ENCODE data around the gene TMEM120B. TPM values are rescaled to one million over a fixed set of nuclear protein-coding genes. Genes with fewer than 3 reads are reported as not detected.

Gene TMEM120B
- total and polyA plus RNA-seq, 2 of the 13 experiments (the other 11 are each of a cell fraction or from before 2014, with no cell fraction given): 7.1 to 12.9 TPM

DNA sequence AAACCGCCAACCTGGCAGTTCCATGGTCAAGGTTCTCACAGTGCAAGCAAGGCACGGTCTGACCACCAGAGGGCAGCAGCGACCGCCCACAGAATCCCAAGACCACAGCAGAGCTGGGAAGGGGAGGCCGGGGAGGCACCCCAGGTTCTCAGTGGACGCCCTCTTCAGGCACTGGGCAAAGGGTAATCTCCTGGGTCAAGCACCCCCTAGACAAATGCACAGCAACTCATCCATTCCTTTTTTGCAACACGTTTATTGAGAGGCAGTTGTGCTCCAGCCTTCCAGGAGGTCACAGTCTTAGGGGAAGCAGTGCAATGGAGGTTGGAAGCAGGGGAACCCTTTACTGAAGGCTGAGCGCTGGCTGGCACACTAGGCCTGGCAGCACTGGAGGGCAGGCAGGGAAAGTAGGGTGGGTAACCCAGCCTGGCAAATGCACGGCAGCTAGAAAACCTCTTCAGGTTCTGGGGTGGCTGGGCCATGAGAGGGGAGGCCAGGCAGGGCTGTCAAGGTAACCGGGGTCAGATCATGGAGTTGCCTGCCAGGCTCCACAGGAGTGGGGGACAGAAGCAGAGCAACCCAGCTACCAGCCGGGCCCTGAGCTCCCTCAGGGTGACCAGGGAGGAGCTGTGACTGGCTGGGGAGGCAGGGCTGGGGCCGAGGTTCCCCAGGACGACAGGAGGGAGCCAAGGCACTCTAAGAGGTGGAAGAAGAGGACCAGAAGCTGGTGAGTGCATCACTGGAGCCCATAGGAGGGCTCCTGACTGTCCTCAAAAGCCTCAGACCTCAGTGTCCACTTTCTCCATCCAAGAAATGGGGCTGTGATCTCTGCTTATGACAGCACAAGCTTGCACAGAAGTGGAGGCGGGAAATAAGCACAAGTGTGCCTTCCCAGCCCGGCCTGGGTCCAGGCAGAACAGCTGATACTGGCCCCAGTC, 82.7 kb downstream of the TMEM120B start (continued):
- TF ChIP-seq MAZ (IDR thresholded peaks at IDR 0.05; ENCODE audit: borderline replicate concordance, low read depth, low read length) (peak; percentile 45; the same call in 1 of the 2 replicates), MAZ (CRISPR knock-in tag; IDR thresholded peaks at IDR 0.05; ENCODE audit: low read depth) (peak; percentile 66; the same call in 1 of the 2 replicates), ZBTB46 (CRISPR knock-in tag; IDR thresholded peaks at IDR 0.05; ENCODE audit: borderline replicate concordance) (0 out of 2 replicates have a peak, but pooled peaks have one; percentile 13), ZBTB2 (CRISPR knock-in tag; IDR thresholded peaks at IDR 0.05; ENCODE audit: low read depth) (no peak), SP2 (CRISPR knock-in tag; IDR thresholded peaks at IDR 0.05) (no peak), AHR (CRISPR knock-in tag; IDR thresholded peaks at IDR 0.05) (no peak), DMTF1 (CRISPR knock-in tag; IDR thresholded peaks at IDR 0.05) (no peak), SMAD9 (CRISPR knock-in tag; IDR thresholded peaks at IDR 0.05) (no peak), NFE2L1 (CRISPR knock-in tag; IDR thresholded peaks at IDR 0.05; ENCODE audit: borderline replicate concordance) (no peak), ZBTB1 (CRISPR knock-in tag; IDR thresholded peaks at IDR 0.05; ENCODE audit: borderline replicate concordance) (no peak), SKI (IDR thresholded peaks at IDR 0.05; ENCODE audit: partially characterized antibody) (no peak), ZFP36L2 (CRISPR knock-in tag; IDR thresholded peaks at IDR 0.05) (no peak), ZNF564 (CRISPR knock-in tag; IDR thresholded peaks at IDR 0.05) (no peak), RFX5 (IDR thresholded peaks at IDR 0.05; ENCODE audit: low read depth, low read length) (no peak), KDM5A (IDR thresholded peaks at IDR 0.05; ENCODE audit: borderline replicate concordance, low read length) (no peak), KMT2A (CRISPR knock-in tag; IDR thresholded peaks at IDR 0.05) (peak; percentile 48; the same call in 1 of the 2 replicates), SIX1 (CRISPR knock-in tag; IDR thresholded peaks at IDR 0.05; ENCODE audit: borderline replicate concordance) (no peak)
- TF ChIP-seq, protein P1, sequence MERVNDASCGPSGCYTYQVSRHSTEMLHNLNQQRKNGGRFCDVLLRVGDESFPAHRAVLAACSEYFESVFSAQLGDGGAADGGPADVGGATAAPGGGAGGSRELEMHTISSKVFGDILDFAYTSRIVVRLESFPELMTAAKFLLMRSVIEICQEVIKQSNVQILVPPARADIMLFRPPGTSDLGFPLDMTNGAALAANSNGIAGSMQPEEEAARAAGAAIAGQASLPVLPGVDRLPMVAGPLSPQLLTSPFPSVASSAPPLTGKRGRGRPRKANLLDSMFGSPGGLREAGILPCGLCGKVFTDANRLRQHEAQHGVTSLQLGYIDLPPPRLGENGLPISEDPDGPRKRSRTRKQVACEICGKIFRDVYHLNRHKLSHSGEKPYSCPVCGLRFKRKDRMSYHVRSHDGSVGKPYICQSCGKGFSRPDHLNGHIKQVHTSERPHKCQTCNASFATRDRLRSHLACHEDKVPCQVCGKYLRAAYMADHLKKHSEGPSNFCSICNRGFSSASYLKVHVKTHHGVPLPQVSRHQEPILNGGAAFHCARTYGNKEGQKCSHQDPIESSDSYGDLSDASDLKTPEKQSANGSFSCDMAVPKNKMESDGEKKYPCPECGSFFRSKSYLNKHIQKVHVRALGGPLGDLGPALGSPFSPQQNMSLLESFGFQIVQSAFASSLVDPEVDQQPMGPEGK (CRISPR knock-in tag; IDR thresholded peaks at IDR 0.05): no peak; the same call in 1 of the 2 replicates
- TF ChIP-seq, protein P2, sequence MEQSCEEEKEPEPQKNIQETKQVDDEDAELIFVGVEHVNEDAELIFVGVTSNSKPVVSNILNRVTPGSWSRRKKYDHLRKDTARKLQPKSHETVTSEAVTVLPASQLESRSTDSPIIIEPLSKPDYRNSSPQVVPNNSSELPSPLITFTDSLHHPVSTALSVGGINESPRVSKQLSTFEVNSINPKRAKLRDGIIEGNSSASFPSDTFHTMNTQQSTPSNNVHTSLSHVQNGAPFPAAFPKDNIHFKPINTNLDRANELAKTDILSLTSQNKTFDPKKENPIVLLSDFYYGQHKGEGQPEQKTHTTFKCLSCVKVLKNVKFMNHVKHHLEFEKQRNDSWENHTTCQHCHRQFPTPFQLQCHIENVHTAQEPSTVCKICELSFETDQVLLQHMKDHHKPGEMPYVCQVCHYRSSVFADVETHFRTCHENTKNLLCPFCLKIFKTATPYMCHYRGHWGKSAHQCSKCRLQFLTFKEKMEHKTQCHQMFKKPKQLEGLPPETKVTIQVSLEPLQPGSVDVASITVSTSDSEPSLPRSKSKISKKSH (CRISPR knock-in tag; IDR thresholded peaks at IDR 0.05; ENCODE audit: borderline replicate concordance): no peak
